H1 (cell line): ENCODE measurements around the gene MRPS14.

Experiments
- EP300 ChIP-seq, 2 experiments: IDR thresholded peaks; 1 replicate in 1 of 2; 2 replicates in 1 of 2; pipeline ENCODE4 v1.6.1; 2011 to 2012; ENCODE audit warnings: low read depth in 2 of 2, low read length in 2 of 2, mild to moderate bottlenecking in 2 of 2, borderline replicate concordance in 1 of 2, inconsistent platforms in 1 of 2, moderate library complexity in 1 of 2
- SUZ12 ChIP-seq: fragments of 200-600 bp; sonication (generic); IDR thresholded peaks from 2 replicates; pipeline ENCODE4 v1.6.1; 2012; ENCODE audit warnings: mild to moderate bottlenecking, inconsistent platforms, low read length, moderate library complexity, mixed read lengths
- TF ChIP-seq, protein P1 (sequence below), 3 experiments: IDR thresholded peaks; 1 replicate in 2 of 3; 2 replicates in 1 of 3; pipeline versions ENCODE4 v1.5.1 to v1.6.1; 2011; ENCODE audit warnings: low read length in 3 of 3, mild to moderate bottlenecking in 3 of 3, inconsistent platforms in 2 of 3, low read depth in 1 of 3, moderate library complexity in 1 of 3; ENCODE audit not compliant: insufficient read depth in 1 of 3; ENCODE audit errors: control extremely low read depth in 1 of 3

DNA sequence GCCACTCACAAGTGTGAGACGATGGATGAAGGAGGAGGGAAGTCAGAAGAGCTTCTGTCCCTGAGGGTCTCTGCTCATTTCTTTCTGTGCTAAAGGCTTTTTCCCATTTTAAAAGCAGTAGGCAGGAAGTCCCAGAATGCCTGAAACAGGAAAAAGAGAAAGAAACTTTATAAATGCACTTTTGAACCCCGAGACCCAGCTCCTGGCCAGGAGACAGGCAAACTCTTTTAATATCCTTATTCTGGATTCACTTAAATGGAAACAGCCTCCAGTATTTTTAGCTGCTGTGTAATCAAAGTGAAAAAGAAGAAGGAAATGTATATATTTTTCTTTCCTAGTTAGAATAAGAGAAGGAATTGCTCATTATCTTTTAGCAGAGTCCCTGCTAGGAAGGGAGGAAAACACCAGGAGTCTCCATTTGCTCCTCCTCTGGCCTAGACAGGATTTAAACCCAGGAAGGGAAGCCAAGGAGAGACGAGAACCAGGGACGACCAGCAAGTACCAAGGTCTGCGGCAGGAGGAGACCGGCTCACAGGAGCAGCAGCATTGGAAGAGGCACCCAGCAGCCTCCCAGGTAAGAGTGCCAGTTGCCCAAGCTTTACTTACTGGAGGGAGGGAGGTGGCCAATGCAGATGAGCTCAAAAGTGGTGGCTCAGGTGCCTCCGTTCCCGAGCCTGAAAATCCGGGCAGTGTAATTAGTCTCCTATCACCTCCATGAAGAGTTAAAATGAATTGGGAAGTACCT, 44.3 kb upstream of the MRPS14 start, which contains the start of gene TNN:
- TF ChIP-seq, protein P1, sequence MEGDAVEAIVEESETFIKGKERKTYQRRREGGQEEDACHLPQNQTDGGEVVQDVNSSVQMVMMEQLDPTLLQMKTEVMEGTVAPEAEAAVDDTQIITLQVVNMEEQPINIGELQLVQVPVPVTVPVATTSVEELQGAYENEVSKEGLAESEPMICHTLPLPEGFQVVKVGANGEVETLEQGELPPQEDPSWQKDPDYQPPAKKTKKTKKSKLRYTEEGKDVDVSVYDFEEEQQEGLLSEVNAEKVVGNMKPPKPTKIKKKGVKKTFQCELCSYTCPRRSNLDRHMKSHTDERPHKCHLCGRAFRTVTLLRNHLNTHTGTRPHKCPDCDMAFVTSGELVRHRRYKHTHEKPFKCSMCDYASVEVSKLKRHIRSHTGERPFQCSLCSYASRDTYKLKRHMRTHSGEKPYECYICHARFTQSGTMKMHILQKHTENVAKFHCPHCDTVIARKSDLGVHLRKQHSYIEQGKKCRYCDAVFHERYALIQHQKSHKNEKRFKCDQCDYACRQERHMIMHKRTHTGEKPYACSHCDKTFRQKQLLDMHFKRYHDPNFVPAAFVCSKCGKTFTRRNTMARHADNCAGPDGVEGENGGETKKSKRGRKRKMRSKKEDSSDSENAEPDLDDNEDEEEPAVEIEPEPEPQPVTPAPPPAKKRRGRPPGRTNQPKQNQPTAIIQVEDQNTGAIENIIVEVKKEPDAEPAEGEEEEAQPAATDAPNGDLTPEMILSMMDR (IDR thresholded peaks at IDR 0.05; ENCODE audit: control extremely low read depth in 1 of 3, insufficient read depth in 1 of 3, low read depth in 1 of 3, low read length in 3 of 3): no peak
- TF ChIP-seq EP300 (IDR thresholded peaks at IDR 0.05; ENCODE audit: borderline replicate concordance in 1 of 2, low read depth in 2 of 2, low read length in 2 of 2) (no peak), SUZ12 (no peak)
